K562 (cell line): ENCODE measurements around the gene TENT4B. TPM values are rescaled to one million over a fixed set of nuclear protein-coding genes. Genes with fewer than 3 reads are reported as not detected.

Source experiments
- AFF1 ChIP-seq, 2 experiments: fragments of 450-650 bp; IDR thresholded peaks; 2 replicates each; pipeline ENCODE4 v1.6.1; 2018; ENCODE audit warnings: mild to moderate bottlenecking in 2 of 2, low read depth in 1 of 2; ENCODE audit not compliant: partially characterized antibody in 2 of 2
- ATF6 ChIP-seq: sonication (generic); formaldehyde crosslinking; IDR thresholded peaks from 2 replicates; pipeline ENCODE4 v1.4.0; 2020; ENCODE audit warnings: mild to moderate bottlenecking, missing genetic modification reagents
- CEBPB ChIP-seq: fragments of 450-650 bp; IDR thresholded peaks from 2 replicates; pipeline ENCODE4 v1.6.1; 2016; ENCODE audit warnings: missing genetic modification characterization, missing compliant biosample characterization
- KDM1A ChIP-seq, 2 experiments: fragments of 450-650 bp; IDR thresholded peaks; 2 replicates each; pipeline ENCODE4 v1.6.1; 2016; ENCODE audit warnings: mild to moderate bottlenecking in 2 of 2
- MGA ChIP-seq: fragments of 450-650 bp; IDR thresholded peaks from 2 replicates; pipeline ENCODE4 v1.6.1; 2016; ENCODE audit warnings: mild to moderate bottlenecking, moderate library complexity
- RAD21 ChIP-seq, 2 experiments: fragments of 250-450 bp in 1 of 2; fragments of 450-650 bp in 1 of 2; sonication (Bioruptor Pico) in 1 of 2; formaldehyde crosslinking in 1 of 2; IDR thresholded peaks in 1 of 2; conservative IDR thresholded peaks in 1 of 2; 2 replicates each; pipeline versions ENCODE4 v1.4.0 to v1.8.0; 2020 to 2022; ENCODE audit warnings: mild to moderate bottlenecking in 2 of 2, moderate library complexity in 1 of 2
- XRCC5 ChIP-seq: fragments of 200-400 bp; formaldehyde crosslinking; IDR thresholded peaks from 2 replicates; pipeline ENCODE4 v1.6.1; 2017; ENCODE audit warnings: low read depth, mild to moderate bottlenecking, low read length
- polyA plus RNA-seq, 8 experiments: library from polyadenylated mRNA; depleted of rRNA in 4 of 8; stranded (reverse) in 5 of 8; unstranded in 3 of 8; fragments of >200 nt; fragmentation: Nextera tagmentation in 2 of 8; fragmentation: Illumina TruSeq in 1 of 8; extraction: Ambion mirVana in 2 of 8; extraction: Trizol in 1 of 8; gene quantifications; 2 replicates each; pipeline versions ENCODE4 v1.2.1 to v1.2.3, GENCODE V29; 2011 to 2014; ENCODE audit warnings: inconsistent platforms in 1 of 8, missing spikeins in 1 of 8
- total RNA-seq, 7 experiments: library from RNA; depleted of rRNA in 6 of 7; stranded (reverse); fragments of >200 nt in 6 of 7; fragmentation: Illumina TruSeq in 2 of 7; extraction: Trizol in 2 of 7; gene quantifications; 2 replicates each; pipeline versions ENCODE4 v1.2.1 to v1.2.3, GENCODE V29; 2011 to 2021; ENCODE audit warnings: low replicate concordance in 1 of 7

The TENT4B gene
- total and polyA plus RNA-seq, 9 of the 15 experiments (the other 6 are each of a cell fraction or from before 2014, with no cell fraction given) = 5.2 to 8.4 (median 7.0) TPM

DNA sequence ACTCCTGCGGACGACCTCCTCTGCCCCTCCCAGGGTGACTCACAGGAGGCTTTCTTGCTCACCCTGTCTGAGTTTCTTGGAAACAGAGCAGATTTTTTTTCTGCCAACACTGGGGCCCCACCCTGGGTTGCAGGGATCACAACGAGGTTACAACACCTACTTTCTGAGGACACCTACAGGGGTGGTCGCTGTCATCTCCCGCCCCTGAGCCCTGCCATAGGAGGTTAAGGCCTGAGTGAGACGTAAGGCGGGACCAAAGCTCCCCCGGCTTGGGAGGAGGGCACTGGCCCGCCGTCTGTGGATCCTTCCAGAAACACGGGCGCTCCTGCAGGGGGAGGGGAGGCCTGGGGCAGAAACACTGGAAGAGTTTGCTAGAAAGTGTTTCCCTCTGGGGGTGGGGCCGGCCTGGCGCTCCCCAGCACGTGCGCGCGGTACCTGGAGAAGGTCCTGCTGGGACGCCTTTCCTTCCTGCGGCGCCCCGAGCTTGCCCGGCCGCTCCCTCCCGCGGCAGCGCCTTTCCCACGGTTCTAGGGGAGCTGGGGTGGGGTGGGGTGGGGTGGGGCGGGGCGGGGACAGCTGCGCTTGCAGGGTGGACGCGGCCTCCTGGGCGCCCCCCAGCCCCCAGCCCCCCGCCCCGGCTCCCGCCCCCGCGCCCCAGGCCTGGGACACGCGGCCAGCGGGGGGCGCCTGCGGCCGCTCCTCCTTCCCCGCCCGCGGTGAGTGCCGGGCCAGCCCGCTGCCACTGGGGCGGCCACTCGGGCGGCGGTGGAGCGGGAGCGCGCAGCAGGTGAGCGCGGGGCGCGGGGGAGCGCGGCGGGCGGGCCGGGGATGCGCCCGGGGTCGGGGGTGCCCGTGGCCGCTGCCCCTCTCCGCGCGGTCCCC is 92.6 kb downstream of the TENT4B start (continued):
- peak in 1 of 2 experiments; percentile 64 for TF ChIP-seq AFF1 (IDR thresholded peaks at IDR 0.05; ENCODE audit: low read depth in 1 of 2, partially characterized antibody in 2 of 2)
- peak; percentile 30; the same call in 1 of the 2 replicates for TF ChIP-seq XRCC5
- TF ChIP-seq CEBPB (tag) = peak; percentile 76
- TF ChIP-seq MGA = peak; percentile 62
- TF ChIP-seq KDM1A (IDR thresholded peaks at IDR 0.05) = peak; percentile 73 to 76; a peak in 3 of 4 replicates
- peak in 1 of 2 experiments; percentile 5; a peak in 1 of 4 replicates for TF ChIP-seq RAD21 (CRISPR knock-in tag; conservative IDR thresholded peaks at IDR 0.05 in 1 of 2, IDR thresholded peaks at IDR 0.05 in 1 of 2)
- 0 out of 2 replicates have a peak, but pooled peaks have one; percentile 49 for TF ChIP-seq ATF6 (CRISPR knock-in tag)
